Calu3 (cell line): ENCODE data around the gene PAPSS1. TPM values are rescaled to one million over a fixed set of nuclear protein-coding genes. Genes with fewer than 3 reads are reported as not detected.

Experiments
- BruUV-seq: library from RNA; stranded (reverse); fragments of 400-500 nt; replicated peaks from 2 replicates; lab custom pipeline; 2021; lab: Mats Ljungman, UMichigan
- CTCF ChIA-PET: fragments of 300-600 bp; sonication (Branson Sonifier 250); formaldehyde crosslinking; loops from one replicate; lab custom pipeline; 2022; ENCODE audit warnings: antibody characterized with exemption; lab: Charles Lee
- DNase-seq: peaks from one replicate; pipeline ENCODE4 v3.0.0; 2022
- H3K27ac Mint-ChIP-seq: one replicate; pipeline ENCODE4 v1.8.0; 2022; ENCODE audit warnings: mixed read lengths; ENCODE audit not compliant: unreplicated experiment
- H3K27me3 Mint-ChIP-seq: one replicate; pipeline ENCODE4 v1.8.0; 2022; ENCODE audit warnings: mixed read lengths; ENCODE audit not compliant: unreplicated experiment
- H3K36me3 Mint-ChIP-seq: one replicate; pipeline ENCODE4 v1.8.0; 2022; ENCODE audit warnings: mild to moderate bottlenecking, moderate library complexity, mixed read lengths; ENCODE audit not compliant: insufficient read depth, unreplicated experiment
- H3K4me1 Mint-ChIP-seq: one replicate; pipeline ENCODE4 v1.8.0; 2022; ENCODE audit warnings: mild to moderate bottlenecking, low read depth, mixed read lengths; ENCODE audit not compliant: unreplicated experiment
- H3K4me3 Mint-ChIP-seq: one replicate; pipeline ENCODE4 v1.8.0; 2022; ENCODE audit warnings: mild to moderate bottlenecking, low read depth, moderate library complexity, mixed read lengths; ENCODE audit not compliant: unreplicated experiment
- H3K9me3 Mint-ChIP-seq: one replicate; pipeline ENCODE4 v1.8.0; 2022; ENCODE audit warnings: low read depth, mixed read lengths; ENCODE audit not compliant: unreplicated experiment
- intact Hi-C: fragments of 100-400 bp; cut with micrococcal nuclease; formaldehyde crosslinking; loops from one replicate; pipeline ENCODE4 v1.10.0; 2022; ENCODE audit not compliant: unreplicated experiment
- total RNA-seq: library from RNA; stranded (reverse); gene quantifications from 2 replicates; pipeline ENCODE4 v1.2.3, GENCODE V29; 2022
- TF ChIP-seq, protein P1 (sequence below): fragments of 200-600 bp; IDR thresholded peaks from one replicate; pipeline ENCODE4 v1.8.0; 2022; ENCODE audit warnings: antibody characterized with exemption; ENCODE audit not compliant: unreplicated experiment

Gene PAPSS1
- total RNA-seq, 1 experiment from 2014 or later = 41.6 TPM

DNA sequence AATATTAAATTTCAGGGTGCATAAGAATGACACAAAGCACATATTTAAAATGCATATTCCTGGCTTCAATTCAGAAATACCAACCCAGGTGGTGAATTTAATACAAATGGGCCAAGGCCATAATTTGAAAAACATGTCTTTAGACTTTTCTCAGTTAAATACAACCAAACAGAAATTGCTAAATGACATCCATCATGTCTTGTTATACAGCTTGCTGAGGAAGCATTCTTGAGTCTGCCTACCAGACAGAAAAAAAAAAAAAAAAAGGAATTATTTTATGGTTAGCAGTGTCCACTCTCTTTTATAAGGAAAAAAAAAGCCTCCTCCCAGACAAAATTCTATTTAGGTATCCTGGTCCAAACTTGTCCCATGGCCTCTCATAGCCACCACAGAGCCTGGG lies 119.1 kb downstream of the PAPSS1 start:
- Mint-ChIP-seq H3K27ac (no peak overlapping the region), H3K36me3 (no peaks in the 10 kb centered on the region), H3K27me3 (no peaks in the 10 kb centered on the region), H3K4me3 (no peak overlapping the region), H3K9me3 (no peaks in the 10 kb centered on the region), H3K4me1 (no peaks in the 10 kb centered on the region)
- intact Hi-C loops = no loop called here
- TF ChIP-seq, protein P1, sequence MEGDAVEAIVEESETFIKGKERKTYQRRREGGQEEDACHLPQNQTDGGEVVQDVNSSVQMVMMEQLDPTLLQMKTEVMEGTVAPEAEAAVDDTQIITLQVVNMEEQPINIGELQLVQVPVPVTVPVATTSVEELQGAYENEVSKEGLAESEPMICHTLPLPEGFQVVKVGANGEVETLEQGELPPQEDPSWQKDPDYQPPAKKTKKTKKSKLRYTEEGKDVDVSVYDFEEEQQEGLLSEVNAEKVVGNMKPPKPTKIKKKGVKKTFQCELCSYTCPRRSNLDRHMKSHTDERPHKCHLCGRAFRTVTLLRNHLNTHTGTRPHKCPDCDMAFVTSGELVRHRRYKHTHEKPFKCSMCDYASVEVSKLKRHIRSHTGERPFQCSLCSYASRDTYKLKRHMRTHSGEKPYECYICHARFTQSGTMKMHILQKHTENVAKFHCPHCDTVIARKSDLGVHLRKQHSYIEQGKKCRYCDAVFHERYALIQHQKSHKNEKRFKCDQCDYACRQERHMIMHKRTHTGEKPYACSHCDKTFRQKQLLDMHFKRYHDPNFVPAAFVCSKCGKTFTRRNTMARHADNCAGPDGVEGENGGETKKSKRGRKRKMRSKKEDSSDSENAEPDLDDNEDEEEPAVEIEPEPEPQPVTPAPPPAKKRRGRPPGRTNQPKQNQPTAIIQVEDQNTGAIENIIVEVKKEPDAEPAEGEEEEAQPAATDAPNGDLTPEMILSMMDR = no peak
- DNase-seq = no peak
- CTCF ChIA-PET = no interaction called here
- BruUV-seq = no TSS peak

DNA sequence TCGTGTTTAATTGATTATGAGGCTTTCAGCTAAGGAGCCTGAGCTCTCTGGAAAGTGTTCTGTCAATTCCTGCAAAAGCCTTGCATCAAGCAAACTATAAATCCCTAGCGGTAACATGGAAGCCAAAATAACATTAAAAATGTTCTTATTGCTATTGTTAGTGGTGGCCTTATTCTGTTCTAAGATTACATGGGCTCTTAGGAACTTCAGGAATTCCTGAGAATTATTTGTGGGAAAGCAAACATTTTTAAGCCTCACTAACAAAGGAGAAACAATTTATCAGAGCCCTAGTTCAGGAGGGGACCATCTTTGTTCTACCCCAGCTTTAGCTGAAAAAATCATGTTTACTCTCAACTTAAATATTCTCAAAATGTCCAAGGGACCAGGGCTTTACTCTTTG lies 119.6 kb downstream of the PAPSS1 start:
- no peaks in the 10 kb centered on the region for H3K36me3 Mint-ChIP-seq
- CTCF ChIA-PET = no interaction called here
- no peak overlapping the region for H3K27ac Mint-ChIP-seq
- no peaks in the 10 kb centered on the region for H3K9me3 Mint-ChIP-seq
- H3K4me3 Mint-ChIP-seq = no peak overlapping the region
- H3K4me1 Mint-ChIP-seq = no peaks in the 10 kb centered on the region
- no TSS peak for BruUV-seq
- TF ChIP-seq, protein P1 = no peak
- intact Hi-C loops = no loop called here
- no peak for DNase-seq
- H3K27me3 Mint-ChIP-seq = no peaks in the 10 kb centered on the region

DNA sequence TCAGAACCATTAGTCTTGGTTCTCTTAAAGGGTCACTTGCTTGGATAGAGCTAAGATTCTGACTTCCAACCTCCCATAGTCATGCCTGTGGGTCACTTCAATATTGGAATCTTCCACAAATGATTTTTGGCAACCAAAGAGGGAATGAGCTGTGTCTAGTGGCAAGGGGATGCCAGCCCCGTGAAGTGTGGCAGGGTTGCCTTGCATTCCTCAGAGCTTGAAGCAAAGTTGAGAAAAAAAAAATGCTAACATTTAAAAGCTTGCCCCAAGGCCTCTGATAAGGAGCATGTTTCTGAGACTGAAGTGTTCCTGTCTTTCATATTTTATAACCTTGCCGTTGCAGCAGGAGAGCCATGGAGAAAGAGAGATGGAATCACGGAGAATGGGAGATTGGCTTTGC lies 120.2 kb downstream of the PAPSS1 start:
- no peak for DNase-seq
- no peaks in the 10 kb centered on the region for H3K4me1 Mint-ChIP-seq
- CTCF ChIA-PET = no interaction called here
- H3K27me3 Mint-ChIP-seq = no peaks in the 10 kb centered on the region
- TF ChIP-seq, protein P1 = no peak
- BruUV-seq = no TSS peak
- no peak overlapping the region for H3K4me3 Mint-ChIP-seq
- no peaks in the 10 kb centered on the region for H3K36me3 Mint-ChIP-seq
- intact Hi-C loops = no loop called here
- H3K9me3 Mint-ChIP-seq = no peaks in the 10 kb centered on the region
- no peak overlapping the region for H3K27ac Mint-ChIP-seq

GRCh38 chr4:107593230-107593629 lies 126.8 kb downstream of the PAPSS1 start:
- CTCF ChIA-PET = no interaction called here
- TF ChIP-seq, protein P1 = no peak
- Mint-ChIP-seq H3K36me3 (no peaks in the 10 kb centered on the region), H3K9me3 (no peaks in the 10 kb centered on the region), H3K4me1 (no peaks in the 10 kb centered on the region), H3K4me3 (no peak overlapping the region), H3K27ac (no peak overlapping the region), H3K27me3 (no peaks in the 10 kb centered on the region)
- no peak for DNase-seq
- intact Hi-C loops = no loop called here
- no TSS peak for BruUV-seq
